ENCODE measurements around the gene TBC1D2.

DNA sequence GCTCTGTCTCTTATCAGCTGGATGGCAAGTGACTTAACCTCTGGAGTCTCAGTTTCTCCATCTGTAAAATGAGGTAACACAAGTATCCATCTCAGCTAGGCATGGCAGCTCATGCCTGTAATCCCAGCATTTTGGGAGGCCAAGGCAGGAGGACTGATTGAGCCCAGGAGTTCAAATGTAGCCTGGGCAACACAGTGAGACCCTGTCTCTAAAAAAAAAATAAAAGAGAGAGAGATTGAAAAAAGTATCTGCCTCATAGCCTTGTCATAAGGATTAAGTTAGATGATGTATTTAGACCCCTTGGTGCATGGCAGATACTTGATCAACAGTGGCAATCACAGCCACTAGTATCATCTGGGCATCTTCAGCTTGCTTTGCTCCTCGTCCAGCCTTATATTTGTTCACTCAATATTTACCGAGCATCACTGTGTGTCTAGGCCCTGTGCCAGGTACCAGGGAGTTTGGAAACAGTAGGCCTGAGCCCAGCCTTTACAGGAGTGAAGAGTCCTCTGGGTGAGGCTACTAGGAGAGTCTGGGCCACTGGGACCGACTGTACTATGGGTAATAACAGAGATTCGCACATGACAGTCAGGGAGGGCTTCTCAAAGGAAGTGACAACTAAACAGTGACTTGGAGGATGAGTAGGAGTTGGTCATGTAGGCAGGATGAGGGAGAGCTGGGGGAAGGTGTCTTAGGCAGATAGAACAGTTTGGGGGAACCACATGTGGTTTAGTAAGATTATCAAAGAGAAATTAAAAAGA lies 97.2 kb downstream of the TBC1D2 start:
- TF ChIP-seq POLR2A (IDR thresholded peaks at IDR 0.05) = no peak
- TF ChIP-seq, protein P1, sequence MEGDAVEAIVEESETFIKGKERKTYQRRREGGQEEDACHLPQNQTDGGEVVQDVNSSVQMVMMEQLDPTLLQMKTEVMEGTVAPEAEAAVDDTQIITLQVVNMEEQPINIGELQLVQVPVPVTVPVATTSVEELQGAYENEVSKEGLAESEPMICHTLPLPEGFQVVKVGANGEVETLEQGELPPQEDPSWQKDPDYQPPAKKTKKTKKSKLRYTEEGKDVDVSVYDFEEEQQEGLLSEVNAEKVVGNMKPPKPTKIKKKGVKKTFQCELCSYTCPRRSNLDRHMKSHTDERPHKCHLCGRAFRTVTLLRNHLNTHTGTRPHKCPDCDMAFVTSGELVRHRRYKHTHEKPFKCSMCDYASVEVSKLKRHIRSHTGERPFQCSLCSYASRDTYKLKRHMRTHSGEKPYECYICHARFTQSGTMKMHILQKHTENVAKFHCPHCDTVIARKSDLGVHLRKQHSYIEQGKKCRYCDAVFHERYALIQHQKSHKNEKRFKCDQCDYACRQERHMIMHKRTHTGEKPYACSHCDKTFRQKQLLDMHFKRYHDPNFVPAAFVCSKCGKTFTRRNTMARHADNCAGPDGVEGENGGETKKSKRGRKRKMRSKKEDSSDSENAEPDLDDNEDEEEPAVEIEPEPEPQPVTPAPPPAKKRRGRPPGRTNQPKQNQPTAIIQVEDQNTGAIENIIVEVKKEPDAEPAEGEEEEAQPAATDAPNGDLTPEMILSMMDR (IDR thresholded peaks at IDR 0.05) = no peak
- no peak for TF ChIP-seq POLR2AphosphoS5 (IDR thresholded peaks at IDR 0.05)

All from transverse colon (tissue), 4 donors.